AG10803 (cell line): ENCODE data around the gene FGFR3.

Experiments used
- DNase-seq: peaks from one replicate; pipeline ENCODE4 v3.0.0; 2010; ENCODE audit warnings: low read depth
- H3K4me3 ChIP-seq: 2 replicates; pipeline ENCODE4 v1.5.1; 2011; ENCODE audit warnings: mild to moderate bottlenecking, low read length, control low read depth
- TF ChIP-seq, protein P1 (sequence below): conservative IDR thresholded peaks from 2 replicates; pipeline ENCODE4 v1.5.1; 2011; ENCODE audit warnings: mild to moderate bottlenecking, low read length, control low read depth, inconsistent platforms

The FGFR3 gene

DNA sequence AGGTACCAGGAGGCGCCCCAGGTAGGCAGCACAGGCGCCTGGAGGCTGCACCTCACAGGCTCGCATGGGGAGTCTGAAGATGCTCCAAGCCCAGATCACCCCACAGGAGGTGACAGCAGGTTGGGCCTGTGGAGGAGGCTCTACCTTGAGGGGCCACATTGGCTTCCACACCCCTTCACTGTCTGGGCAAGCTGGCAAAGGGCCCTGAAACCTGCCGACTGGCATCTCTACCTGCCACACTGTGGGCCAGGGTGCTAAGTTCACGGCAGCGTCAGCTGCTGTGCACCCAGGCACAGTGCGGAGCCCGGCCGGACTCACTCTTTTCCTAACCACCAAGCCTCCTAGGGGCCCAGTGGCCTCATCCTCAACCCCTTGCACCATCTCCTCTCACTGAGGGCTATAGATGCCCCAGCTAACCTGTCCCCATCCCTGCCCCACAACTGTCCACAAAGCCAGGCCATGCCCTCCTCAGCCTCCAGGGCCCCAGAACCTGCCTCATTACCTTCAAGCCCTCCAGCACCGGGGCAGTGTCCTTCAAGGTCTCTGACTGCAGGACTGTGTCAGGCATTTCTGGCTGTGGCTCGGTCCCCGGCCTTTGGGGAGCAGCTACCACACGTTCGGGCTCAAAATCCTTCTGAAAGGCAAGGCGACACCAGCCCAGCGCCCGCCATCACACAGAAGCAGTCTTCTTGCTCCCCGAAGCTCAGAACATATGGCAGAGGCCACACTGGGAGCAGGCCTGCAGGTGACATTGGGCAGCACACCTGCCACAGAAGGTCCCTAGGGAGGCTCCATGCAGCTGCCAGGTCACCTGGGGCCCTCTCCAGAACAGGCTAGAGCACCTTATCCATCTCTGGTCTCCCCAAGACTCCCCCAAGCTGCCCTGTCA lies 28.8 kb downstream of the FGFR3 start:
- H3K4me3 ChIP-seq, result no peak overlapping the region
- TF ChIP-seq, protein P1, sequence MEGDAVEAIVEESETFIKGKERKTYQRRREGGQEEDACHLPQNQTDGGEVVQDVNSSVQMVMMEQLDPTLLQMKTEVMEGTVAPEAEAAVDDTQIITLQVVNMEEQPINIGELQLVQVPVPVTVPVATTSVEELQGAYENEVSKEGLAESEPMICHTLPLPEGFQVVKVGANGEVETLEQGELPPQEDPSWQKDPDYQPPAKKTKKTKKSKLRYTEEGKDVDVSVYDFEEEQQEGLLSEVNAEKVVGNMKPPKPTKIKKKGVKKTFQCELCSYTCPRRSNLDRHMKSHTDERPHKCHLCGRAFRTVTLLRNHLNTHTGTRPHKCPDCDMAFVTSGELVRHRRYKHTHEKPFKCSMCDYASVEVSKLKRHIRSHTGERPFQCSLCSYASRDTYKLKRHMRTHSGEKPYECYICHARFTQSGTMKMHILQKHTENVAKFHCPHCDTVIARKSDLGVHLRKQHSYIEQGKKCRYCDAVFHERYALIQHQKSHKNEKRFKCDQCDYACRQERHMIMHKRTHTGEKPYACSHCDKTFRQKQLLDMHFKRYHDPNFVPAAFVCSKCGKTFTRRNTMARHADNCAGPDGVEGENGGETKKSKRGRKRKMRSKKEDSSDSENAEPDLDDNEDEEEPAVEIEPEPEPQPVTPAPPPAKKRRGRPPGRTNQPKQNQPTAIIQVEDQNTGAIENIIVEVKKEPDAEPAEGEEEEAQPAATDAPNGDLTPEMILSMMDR, result no peak
- DNase-seq, result no peak

DNA sequence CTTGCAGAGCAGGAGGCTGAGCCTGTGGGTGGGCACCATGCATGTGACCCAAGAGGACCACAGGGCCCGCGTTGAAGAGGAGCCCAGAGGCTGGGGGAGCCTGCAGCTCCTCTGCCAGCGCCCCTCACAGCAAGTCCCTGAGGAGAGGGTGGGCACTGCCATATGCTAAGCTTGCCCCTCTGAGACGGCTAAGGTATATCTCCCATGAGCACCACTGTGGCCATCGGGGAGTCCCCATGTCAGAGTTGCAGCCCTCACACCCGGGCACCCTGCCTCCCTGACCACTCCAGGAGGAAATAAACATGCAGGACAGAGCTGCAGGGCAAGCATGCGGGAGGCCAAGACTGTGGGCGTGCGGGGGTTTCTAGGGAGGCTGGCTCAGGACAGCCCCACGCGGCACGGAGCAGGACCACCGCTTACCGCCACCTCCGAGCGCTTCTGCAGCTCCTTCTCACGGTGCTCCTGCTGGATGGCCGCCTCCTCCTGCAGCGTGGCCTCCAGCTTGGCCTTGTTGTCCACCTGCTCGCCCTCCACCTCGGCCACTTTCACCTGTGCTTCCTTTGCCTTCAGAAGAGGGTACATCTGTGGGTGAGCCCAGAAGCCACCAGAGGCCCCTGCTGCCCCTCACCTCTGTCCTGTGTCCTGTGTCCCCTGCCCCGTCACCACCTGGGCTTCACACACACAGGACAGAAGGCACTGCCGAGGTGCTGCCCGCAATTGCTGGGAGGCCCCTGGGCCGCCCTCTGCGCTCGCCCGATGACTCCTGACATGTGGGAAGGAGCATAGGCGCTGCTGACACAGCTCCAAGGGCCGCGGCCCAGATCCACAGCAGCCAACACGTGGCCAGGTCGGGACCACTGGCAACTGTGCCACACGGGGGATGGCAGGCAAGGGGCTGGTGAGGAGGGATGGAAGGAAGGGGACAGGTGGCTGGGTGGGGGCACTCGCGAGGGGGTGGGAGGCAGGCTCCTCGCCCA lies 29.8 kb downstream of the FGFR3 start:
- TF ChIP-seq, protein P1, result no peak
- no peak overlapping the region for H3K4me3 ChIP-seq
- no peak for DNase-seq

DNA sequence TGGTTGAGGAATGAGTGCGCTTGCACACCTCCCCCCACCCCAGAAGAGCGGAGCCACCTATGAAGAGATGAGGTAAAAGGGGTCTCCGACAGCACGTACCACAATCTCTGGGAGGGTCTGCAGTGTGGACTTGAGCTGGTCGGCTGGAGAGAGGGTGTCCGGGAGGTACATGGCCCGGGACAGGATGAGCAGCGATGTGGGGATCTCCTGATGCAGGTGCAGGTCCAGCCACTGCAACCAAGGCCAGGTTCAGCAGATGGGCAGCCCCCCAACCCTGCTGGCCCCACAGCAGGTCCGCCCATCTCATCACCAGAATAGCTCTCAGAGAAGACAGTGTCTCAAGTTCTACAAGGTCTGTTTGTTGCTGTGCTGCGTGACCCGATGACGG lies 30.4 kb downstream of the FGFR3 start:
- TF ChIP-seq, protein P1, result no peak
- H3K4me3 ChIP-seq, result no peak overlapping the region
- no peak for DNase-seq

DNA sequence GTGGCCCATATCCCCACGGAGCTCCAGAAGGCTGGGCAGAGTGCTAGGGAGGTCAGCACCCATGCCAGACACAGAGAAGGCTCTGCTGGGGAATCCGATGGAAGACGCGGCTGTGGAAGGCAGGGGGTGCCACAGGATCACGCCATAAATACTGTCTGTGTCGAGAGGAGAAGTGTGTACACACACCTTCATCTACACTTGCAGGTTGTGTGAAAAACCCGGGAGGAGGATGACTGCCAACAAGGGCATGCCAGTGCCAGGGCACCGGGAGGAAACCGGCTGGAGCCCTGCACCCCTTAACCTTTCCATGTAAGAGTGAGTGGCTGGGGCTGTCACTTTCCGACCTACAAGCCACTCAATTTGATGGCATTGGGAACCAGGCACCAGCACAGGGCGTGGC lies 31.7 kb downstream of the FGFR3 start:
- H3K4me3 ChIP-seq, result no peak overlapping the region
- TF ChIP-seq, protein P1, result no peak
- no peak for DNase-seq

DNA sequence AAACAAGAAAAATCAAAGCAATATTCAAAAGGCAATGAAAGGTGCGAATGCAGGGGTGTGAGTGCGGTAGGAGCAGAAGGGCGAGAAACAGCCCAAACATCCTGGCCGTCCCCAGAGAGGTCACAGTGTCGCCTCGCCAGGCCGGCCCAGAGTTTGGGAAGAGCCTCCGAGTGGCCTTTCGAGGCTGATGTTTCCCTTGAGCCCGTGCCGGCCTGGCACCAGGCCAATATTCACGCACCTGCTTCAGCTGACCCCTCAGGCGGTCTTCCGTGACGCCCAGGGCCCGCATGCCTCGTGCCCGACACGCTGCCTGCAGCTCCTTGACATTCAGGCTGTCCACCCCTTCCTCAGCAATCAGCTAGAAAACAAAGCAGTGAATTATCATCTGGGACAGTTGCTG lies 32.2 kb downstream of the FGFR3 start:
- DNase-seq, result no peak
- no peak overlapping the region for H3K4me3 ChIP-seq
- TF ChIP-seq, protein P1, result no peak

DNA sequence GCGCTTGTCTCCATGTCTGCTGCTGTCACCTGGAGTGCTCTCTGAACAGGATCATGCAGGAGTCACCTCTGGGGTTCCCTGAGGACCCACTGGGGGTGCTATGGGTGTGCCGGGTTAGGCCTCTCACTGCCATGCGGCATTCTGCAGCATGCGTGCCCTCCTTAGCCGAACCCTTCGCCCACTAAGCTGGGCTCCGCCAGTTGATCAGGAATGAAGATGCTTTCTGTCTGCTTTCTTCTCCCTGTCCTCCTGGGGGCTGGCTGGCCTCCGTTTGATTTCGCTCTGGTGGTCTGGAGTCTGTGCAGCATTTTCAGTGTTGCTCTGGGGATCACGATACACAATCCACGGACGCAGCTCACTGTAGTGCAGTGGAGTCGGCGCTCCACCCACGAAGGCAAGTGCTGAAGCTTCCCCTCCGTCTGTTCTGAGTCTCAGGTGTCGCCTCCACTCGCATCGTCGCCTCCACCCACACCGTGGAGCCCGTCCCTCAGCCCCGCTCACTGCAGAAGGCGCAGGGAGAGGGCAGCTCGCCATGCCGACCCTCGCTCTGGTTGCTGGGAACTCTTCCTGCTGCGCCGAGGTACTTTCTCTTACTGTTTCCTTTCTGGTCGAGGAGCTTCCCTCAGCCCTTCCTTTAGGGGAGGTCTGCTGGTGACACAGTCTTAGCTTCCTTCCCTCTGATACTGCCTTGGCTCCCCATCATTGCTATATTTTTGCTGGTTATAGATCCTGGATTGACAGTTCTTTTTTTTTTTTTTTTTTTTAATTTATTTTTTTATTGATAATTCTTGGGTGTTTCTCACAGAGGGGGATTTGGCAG lies 33.6 kb downstream of the FGFR3 start:
- no peak overlapping the region for H3K4me3 ChIP-seq
- TF ChIP-seq, protein P1, result no peak
- no peak for DNase-seq
